GM12878 (cell line): ENCODE data around the gene EDN2. TPM values are rescaled to one million over a fixed set of nuclear protein-coding genes. Genes with fewer than 3 reads are reported as not detected.

Experiments
- ATAC-seq: fragments of 200-7000 bp; cut with Tn5 transposase; 3 replicates; pipeline ENCODE4 v1.9.1; 2020; ENCODE audit warnings: mild to moderate bottlenecking, moderate library complexity
- BruUV-seq: library from RNA; stranded (reverse); fragments of 400-500 nt; replicated peaks from 2 replicates; lab custom pipeline; 2021; lab: Mats Ljungman, UMichigan
- CTCF ChIA-PET: fragments of 300-600 bp; sonication (Branson Sonifier 250); formaldehyde crosslinking; extraction: SDS; loops from one replicate; lab custom pipeline; 2021; ENCODE audit warnings: inconsistent platforms; lab: Yijun Ruan, JAX
- POLR2A ChIA-PET: fragments of 350-600 bp; formaldehyde crosslinking; extraction: SDS; loops from one replicate; lab custom pipeline; 2021; ENCODE audit warnings: inconsistent platforms; lab: Charles Lee
- RAD21 ChIA-PET: fragments of 300-600 bp; sonication (Branson Sonifier 250); formaldehyde crosslinking; loops from one replicate; lab custom pipeline; 2023; ENCODE audit warnings: antibody characterized with exemption; ENCODE audit not compliant: unreplicated experiment; lab: Charles Lee
- SMC1A ChIA-PET: fragments of 300-600 bp; sonication (Branson Sonifier 250); formaldehyde crosslinking; loops from one replicate; lab custom pipeline; 2023; ENCODE audit not compliant: unreplicated experiment, uncharacterized antibody; lab: Charles Lee
- DNase-seq: peaks from one replicate; pipeline ENCODE4 v3.0.0-alpha.2; 2011; ENCODE audit warnings: low read depth, low spot score
- FAIRE-seq: peaks from 3 replicates; lab custom pipeline; 2011; peaks lifted over from hg19 to GRCh38; lab: Jason Lieb, UNC
- H2AFZ ChIP-seq: 2 replicates; pipeline ENCODE4 v1.6.0; 2011; ENCODE audit warnings: low read depth, low read length, control low read depth; ENCODE audit not compliant: control insufficient read depth
- H3K27ac ChIP-seq: 2 replicates; pipeline ENCODE4 v1.5.1; 2011; ENCODE audit warnings: control low read depth; ENCODE audit not compliant: control insufficient read depth, insufficient read depth
- H3K27me3 ChIP-seq, 2 experiments: replicated peaks in 1 of 2; 2 replicates each; pipeline versions ENCODE4 v1.6.0 to v1.6.1; 2011; ENCODE audit warnings: low read length in 1 of 2; ENCODE audit not compliant: control insufficient read depth in 2 of 2, insufficient read depth in 2 of 2
- H3K36me3 ChIP-seq, 2 experiments: 2 replicates each; pipeline ENCODE4 v1.5.1; 2011; ENCODE audit warnings: low read length in 1 of 2; ENCODE audit not compliant: control insufficient read depth in 2 of 2, insufficient read depth in 2 of 2
- H3K4me1 ChIP-seq: 2 replicates; pipeline ENCODE4 v1.6.1; 2011; ENCODE audit warnings: mild to moderate bottlenecking, low read length, moderate library complexity, mixed read lengths; ENCODE audit not compliant: control insufficient read depth, insufficient read depth
- H3K4me2 ChIP-seq: 2 replicates; pipeline ENCODE4 v1.6.0; 2011; ENCODE audit warnings: control low read depth; ENCODE audit not compliant: control insufficient read depth, insufficient read depth
- H3K4me3 ChIP-seq: fragments of 200-600 bp; sonication (generic); 2 replicates; pipeline ENCODE4 v1.5.1; 2016
- H3K79me2 ChIP-seq: 2 replicates; pipeline ENCODE4 v1.6.0; 2011; ENCODE audit warnings: low read length; ENCODE audit not compliant: control insufficient read depth, insufficient read depth
- H3K9ac ChIP-seq: 2 replicates; pipeline ENCODE4 v1.8.0; 2011; ENCODE audit warnings: low read length, control low read depth, mixed read lengths; ENCODE audit not compliant: control insufficient read depth, insufficient read depth
- H3K9me3 ChIP-seq: replicated peaks from 3 replicates; pipeline ENCODE4 v1.5.1; 2011; ENCODE audit warnings: mild to moderate bottlenecking, low read length; ENCODE audit not compliant: control insufficient read depth, insufficient read depth
- H4K20me1 ChIP-seq: 2 replicates; pipeline ENCODE4 v1.6.0; 2011; ENCODE audit not compliant: control insufficient read depth, insufficient read depth
- NFXL1 ChIP-seq: fragments of 450-650 bp; IDR thresholded peaks from 2 replicates; pipeline ENCODE4 v1.6.1; 2017; ENCODE audit warnings: antibody characterized with exemption, mild to moderate bottlenecking, borderline replicate concordance
- NFYB ChIP-seq: IDR thresholded peaks from 2 replicates; pipeline ENCODE4 v1.6.1; 2011; ENCODE audit warnings: low read depth, mild to moderate bottlenecking, low read length, improper control_type of control experiment, moderate library complexity; ENCODE audit not compliant: insufficient read depth
- PAX8 ChIP-seq: fragments of 450-650 bp; IDR thresholded peaks from 2 replicates; pipeline ENCODE4 v1.6.1; 2017; ENCODE audit warnings: mild to moderate bottlenecking, moderate library complexity
- RAD51 ChIP-seq: fragments of 450-650 bp; IDR thresholded peaks from 2 replicates; pipeline ENCODE4 v1.6.1; 2016; ENCODE audit warnings: moderate library complexity, mild to moderate bottlenecking, inconsistent platforms
- SKIL ChIP-seq: fragments of 450-650 bp; IDR thresholded peaks from 2 replicates; pipeline ENCODE4 v1.6.1; 2017; ENCODE audit warnings: mild to moderate bottlenecking, low read depth, inconsistent platforms; ENCODE audit not compliant: poor library complexity, severe bottlenecking
- SMAD1 ChIP-seq: fragments of 450-650 bp; IDR thresholded peaks from 2 replicates; pipeline ENCODE4 v1.6.1; 2018; ENCODE audit warnings: mild to moderate bottlenecking, low read depth; ENCODE audit not compliant: partially characterized antibody
- SP1 ChIP-seq: IDR thresholded peaks from one replicate; pipeline ENCODE4 v1.6.1; 2011; ENCODE audit warnings: low read depth, low read length
- WGBS: methylation state at CpG from one replicate; pipeline ENCODE4 v1.1.6; 2016; ENCODE audit warnings: low lambda C conversion rate; ENCODE audit not compliant: insufficient replicate concordance, insufficient coverage; ENCODE audit errors: missing lambda C conversion rate; 5-methylcytosine and 5-hydroxymethylcytosine counted together
- in situ Hi-C: fragments of 300-500 bp; cut with MboI; formaldehyde crosslinking; loops from 9 replicates; pipeline ENCODE4 v1.14.3; 2018; ENCODE audit warnings: mixed read lengths
- intact Hi-C: fragments of 100-400 bp; cut with micrococcal nuclease; formaldehyde crosslinking; loops from one replicate; pipeline ENCODE4 v1.14.2; 2022; ENCODE audit not compliant: unreplicated experiment
- polyA plus RNA-seq, 11 experiments: library from polyadenylated mRNA; depleted of rRNA in 4 of 11; unstranded in 6 of 11; stranded (reverse) in 5 of 11; fragments of >200 nt; fragmentation: Nextera tagmentation in 4 of 11; fragmentation: Illumina TruSeq in 1 of 11; extraction: Ambion mirVana in 4 of 11; extraction: Trizol in 1 of 11; gene quantifications; 1 replicate in 1 of 11; 2 replicates in 10 of 11; pipeline versions ENCODE4 v1.2.1 to v1.2.3, GENCODE V29; 2011 to 2016; ENCODE audit warnings: inconsistent platforms in 2 of 11, missing spikeins in 2 of 11, low read depth in 1 of 11
- total RNA-seq, 4 experiments: library from RNA; depleted of rRNA in 3 of 4; stranded (reverse); fragments of >200 nt in 3 of 4; fragmentation: Illumina TruSeq in 1 of 4; extraction: Trizol in 1 of 4; gene quantifications; 2 replicates each; pipeline versions ENCODE4 v1.2.1 to v1.2.3, GENCODE V29; 2013 to 2021
- TF ChIP-seq, protein P1 (sequence below): IDR thresholded peaks from 2 replicates; pipeline ENCODE4 v1.6.1; 2012; ENCODE audit warnings: low read length, inconsistent platforms

EDN2 gene
- total and polyA plus RNA-seq, 10 of the 15 experiments (the other 5 are each of a cell fraction or from before 2014, with no cell fraction given) = 0.11 to 1.5 (median 0.43) TPM; not detected in 1

DNA sequence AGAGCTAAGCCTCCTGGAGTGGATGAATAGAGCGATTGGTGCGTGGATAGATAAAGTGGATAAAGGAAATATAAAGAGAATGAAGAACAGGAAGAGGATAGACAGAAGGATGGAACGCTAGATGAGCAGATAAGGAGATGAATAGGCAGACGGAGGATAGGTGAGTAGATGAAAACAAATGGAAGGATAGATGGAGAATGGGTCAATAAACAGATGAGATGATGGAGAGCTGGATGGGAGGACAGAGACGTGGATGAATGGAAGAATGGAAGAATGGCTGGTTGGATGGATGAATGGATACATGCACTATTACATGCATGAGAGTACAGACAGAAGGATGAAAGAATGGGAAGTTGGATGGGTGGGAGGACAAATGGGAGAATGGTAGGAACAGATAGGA lies 35.2 kb upstream of the EDN2 start:
- no peak overlapping the region for H2AFZ ChIP-seq
- ChIA-PET POLR2A (no interaction called here), SMC1A (no interaction called here), RAD21 (no interaction called here), CTCF (interaction anchor here (1.1 to 1.2 kb wide), 2 partner anchors 292 to 653 kb away, joined by 3 to 4 read pairs; no protein-coding TSS in a partner anchor)
- FAIRE-seq = no peak
- no peak for TF ChIP-seq SKIL
- no peak for TF ChIP-seq RAD51
- TF ChIP-seq NFXL1 = no peak
- TF ChIP-seq, protein P1, sequence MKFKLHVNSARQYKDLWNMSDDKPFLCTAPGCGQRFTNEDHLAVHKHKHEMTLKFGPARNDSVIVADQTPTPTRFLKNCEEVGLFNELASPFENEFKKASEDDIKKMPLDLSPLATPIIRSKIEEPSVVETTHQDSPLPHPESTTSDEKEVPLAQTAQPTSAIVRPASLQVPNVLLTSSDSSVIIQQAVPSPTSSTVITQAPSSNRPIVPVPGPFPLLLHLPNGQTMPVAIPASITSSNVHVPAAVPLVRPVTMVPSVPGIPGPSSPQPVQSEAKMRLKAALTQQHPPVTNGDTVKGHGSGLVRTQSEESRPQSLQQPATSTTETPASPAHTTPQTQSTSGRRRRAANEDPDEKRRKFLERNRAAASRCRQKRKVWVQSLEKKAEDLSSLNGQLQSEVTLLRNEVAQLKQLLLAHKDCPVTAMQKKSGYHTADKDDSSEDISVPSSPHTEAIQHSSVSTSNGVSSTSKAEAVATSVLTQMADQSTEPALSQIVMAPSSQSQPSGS = no peak
- no peak for TF ChIP-seq NFYB
- no peak for TF ChIP-seq PAX8
- TF ChIP-seq SP1 = no peak
- no peak for TF ChIP-seq SMAD1
- H3K27me3 ChIP-seq = no peaks in the 10 kb centered on the region
- no peak for ATAC-seq
- 72% methylated on average over 5 of the region's 5 CpGs for WGBS
- no peaks in the 10 kb centered on the region; a peak in 2 of 4 replicates for H3K36me3 ChIP-seq
- H3K4me3 ChIP-seq = no peak overlapping the region
- H3K27ac ChIP-seq = no peak overlapping the region
- no peak overlapping the region for H3K4me2 ChIP-seq
- intact Hi-C loops (loop anchor here (5.0 kb wide), 1 partner anchor 348 kb away; no protein-coding TSS in a partner anchor), in situ Hi-C loops (no loop called here)
- H3K9ac ChIP-seq = no peak overlapping the region
- no peak for DNase-seq
- H3K79me2 ChIP-seq = no peaks in the 10 kb centered on the region
- BruUV-seq = no TSS peak
- peaks cover 6% of the 10 kb centered on the region; the same call in 1 of the 2 replicates for H3K4me1 ChIP-seq
- H3K9me3 ChIP-seq = no peaks in the 10 kb centered on the region
- no peaks in the 10 kb centered on the region for H4K20me1 ChIP-seq
